ENCODE results near the gene ENAH.
"Not testable (repeated sequence)": the region's sequence is repeated elsewhere in the genome, so short reads cannot be mapped to it uniquely, and the experiment has no call there.

Gene ENAH

DNA sequence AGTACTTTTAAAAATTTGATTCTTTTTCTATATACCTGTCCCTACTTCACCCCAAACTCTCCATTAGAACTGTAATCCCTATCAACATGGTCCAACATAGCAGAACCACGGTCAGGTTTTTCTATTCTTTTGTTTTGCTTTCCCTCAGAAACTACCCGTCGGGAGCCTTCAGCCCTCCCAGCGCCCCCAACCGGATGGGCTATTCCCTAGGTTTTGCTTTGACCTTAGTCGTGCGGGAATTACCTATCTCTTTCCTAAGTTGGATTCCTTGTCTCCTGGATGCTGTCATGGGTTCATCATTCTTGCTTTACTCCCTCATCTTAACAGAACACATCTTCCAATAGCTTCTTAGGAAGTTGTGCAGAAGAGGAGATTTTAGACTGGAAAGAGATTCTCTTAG is 127.5 kb downstream of the ENAH start:
- no peak for DNase-seq (ENCODE audit: low read depth)

DNA sequence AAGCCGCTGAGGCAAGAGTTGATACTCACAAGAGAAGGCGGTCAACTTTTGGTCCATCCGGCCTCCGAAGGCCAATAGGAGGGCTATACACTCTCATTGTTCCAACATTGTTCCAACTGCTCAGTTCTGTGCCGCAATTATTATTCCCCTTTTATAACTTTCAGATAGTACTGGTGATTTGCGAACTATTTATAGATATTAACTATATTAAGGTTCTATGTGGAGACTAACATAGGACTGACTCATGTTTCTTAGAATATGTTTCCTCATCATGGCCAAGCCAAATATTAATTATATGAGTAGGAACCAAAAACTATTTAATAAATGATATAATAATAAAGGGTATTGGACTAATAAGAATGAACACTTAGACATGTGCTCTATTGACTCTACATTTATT is 128.4 kb downstream of the ENAH start:
- DNase-seq (ENCODE audit: low read depth): no peak

DNA sequence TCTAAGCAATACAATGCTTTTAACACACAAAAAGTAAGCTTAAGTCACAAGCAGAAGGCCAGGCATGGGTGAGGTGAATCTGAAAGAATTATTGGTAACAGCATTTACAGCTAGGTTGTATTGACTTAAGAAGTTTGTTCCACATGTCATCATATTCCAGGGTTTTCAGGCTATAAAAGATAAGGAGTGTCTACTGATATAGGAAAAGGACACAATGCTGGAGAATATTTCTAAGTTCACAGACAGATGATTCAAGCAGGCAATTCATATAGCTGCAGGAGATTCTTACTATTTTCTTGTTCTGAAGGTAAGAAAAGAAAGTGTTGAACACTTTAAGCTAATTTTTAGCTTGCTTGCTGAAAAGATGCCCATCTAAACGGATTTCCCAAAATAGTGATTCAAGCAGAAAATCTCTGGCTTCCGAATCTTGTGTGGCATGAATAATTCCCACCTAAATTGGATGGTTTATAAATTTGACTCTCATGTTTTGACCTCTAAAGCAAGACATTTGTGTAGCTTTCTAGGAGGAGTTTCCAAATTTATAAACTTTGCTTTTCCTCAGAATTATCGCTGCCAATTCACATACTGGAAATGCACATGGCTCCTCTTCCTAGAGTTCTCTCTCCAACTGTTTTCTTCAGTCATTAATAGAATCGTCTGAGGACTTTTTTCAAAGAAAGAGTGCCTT is 129.5 kb downstream of the ENAH start:
- no peak for DNase-seq (ENCODE audit: low read depth)

DNA sequence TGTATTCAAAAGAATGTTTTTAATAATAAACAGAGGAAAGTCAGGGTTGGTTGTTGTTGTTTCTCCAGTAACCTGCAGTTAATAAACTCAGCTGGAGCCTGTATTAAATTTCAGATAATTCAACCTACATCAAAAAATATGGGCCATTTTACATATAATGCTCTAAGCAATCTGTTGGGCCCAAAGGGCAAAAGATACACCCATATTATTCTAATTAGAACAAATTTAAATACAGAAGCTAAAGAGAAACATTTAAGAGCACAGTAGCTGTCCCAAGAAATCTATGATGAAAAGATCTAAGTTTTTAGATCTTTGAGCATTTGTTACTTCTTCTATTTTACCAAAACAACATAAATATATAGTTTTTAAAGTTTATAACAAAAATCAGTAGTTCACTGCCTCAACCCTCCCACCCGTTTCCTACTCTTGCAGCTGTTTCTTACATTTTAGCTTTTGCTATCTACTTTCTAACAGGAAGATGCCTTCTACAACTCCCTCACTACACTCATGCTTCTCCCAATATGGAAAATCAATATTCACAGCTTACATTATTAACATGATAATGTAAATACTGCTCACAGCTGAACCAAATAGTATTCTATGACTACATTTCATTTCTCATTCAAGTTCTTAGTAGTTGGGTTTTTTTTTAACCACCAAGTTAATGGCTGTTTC is 130.2 kb downstream of the ENAH start:
- DNase-seq (ENCODE audit: low read depth): no peak

DNA sequence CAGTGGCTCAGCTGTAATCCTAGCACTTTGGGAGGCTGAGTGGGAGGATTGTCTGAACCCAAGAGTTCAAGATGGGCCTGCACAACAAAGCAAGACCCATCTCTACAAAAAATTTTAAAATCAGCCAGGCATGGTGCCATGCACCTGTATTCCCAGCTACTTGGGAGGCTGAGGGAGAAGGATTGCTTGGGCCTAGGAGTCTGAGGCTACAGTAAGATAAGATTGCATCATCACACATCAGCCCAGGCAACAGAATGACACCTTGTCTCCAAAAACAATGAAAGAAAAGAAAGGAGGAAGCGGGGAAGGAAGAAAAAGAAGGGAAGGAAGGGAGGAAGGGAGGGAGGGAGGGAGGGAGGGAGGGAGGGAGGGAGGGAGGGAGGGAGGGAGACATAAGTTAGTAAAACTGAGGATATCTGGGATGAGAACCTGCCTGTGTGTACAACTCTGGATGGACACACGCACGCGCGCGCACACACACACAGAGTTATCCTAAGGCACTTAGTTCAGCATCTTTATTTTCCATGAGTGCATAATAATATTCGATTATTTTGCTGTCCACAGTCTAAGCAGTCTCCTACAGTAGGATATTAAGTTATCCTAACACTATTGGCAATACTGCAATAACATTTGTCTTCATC is 132.2 kb downstream of the ENAH start:
- DNase-seq (ENCODE audit: low read depth): no peak

DNA sequence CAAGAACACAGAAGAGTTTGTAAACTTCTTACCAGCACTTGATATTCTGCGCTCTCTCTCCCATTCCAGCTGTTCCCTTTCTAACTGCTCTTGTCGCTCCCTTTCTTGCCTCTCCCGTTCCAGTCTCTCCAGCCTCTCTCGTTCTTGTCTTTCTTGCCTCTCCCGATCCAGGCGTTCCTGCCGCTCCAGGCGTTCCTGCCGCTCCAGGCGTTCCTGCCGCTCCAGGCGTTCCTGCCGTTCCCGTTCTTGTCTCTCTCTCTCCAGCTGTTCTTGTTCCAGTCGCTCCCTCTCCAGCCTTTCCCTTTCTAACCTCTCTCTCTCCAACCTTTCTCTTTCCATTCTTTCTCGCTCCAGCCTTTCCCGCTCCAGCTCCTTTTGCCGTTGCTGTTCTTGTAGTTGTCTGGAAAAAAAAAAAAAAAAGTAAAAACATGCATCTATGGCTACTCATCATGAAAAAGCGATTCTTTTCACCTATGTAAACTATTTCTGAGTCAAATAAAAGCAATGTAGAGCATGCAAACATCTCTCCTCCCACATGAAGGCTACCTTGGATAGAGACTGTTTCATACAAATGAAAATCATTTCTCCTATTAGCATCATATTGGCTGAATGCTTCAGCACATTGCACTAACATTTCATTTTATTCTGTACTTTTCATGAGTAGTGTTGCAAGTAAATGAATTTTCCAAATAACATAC is 133.6 kb downstream of the ENAH start:
- DNase-seq (ENCODE audit: low read depth): no peak

DNA sequence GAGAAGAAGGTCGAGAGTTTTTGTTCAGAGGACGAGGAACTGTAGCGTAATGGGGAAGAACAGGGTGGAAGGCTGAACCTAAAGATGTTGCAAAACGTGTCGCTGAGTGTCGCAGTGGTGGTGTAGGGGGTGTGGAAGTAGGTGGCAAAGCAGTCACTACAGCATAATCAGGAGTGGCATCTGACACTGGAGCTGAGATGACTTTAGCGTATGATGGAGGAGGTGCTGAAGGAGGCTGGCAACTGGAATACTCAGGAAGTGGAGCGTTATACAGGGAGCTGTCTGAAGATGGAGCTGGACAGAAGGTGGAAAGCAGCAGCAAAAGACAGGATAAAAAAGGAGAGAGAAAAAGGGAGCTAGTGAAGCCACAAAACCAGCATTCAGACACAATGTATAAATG is 135.2 kb downstream of the ENAH start:
- DNase-seq (ENCODE audit: low read depth): no peak

DNA sequence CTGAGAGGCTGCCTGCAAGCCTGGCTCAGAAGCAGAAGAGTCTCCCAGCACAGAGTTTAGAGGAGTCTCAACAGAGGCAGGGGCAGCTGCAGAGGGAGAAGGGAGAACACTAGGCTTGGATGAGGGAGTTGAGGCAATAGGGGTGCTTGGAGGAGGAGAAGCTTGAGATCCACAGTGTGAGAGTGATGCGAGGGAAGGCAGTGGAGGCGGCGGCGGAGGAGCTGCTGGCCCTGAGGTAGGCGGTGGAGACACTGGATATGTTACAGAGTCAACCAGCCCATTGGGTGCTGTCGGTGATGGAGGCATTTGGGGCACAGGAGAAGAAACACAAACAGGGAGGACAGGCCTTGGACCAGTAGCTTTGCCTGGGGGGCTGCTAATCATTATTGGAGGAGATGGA is 135.7 kb downstream of the ENAH start:
- no peak for DNase-seq (ENCODE audit: low read depth)

DNA sequence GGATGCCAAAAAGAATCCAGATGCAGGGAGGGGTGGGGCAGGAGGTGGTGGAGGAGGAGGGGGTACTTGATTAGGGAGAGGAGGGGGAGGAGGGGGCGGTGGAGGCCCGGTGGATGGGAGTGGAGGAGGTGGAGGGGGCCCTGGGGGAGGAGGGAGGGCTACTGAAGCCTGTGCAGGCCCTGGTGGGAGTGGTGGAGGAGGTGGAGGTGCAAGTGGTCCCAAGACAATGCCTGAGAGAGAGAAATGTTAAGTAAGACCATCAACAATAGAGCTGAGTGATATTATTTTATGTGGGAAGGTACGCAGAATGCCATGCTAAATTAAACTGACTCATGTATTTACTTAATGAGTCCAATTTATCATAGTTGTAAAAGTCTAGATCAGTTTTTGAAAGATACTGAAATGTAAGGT is 138.2 kb downstream of the ENAH start:
- DNase-seq (ENCODE audit: low read depth): no peak

DNA sequence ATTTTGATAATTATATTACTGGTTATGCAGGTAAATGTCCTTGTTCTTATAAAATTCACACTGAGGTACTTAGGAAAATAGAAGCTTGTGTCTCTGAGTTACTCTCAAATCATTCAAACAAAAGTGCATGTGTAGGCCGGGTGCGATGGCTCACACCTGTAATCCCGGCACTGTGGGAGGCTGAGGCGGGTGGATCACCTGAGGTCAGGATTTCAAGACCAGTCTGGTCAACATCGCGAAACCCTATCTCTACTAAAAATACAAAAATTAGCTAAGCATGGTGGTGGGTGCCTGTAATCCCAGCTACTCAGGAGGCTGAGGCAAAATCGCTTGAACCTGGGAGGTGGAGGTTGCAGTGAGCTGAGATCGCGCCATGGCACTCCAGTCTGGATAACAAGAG is 139.3 kb downstream of the ENAH start:
- DNase-seq (ENCODE audit: low read depth): not testable (repeated sequence)

DNA sequence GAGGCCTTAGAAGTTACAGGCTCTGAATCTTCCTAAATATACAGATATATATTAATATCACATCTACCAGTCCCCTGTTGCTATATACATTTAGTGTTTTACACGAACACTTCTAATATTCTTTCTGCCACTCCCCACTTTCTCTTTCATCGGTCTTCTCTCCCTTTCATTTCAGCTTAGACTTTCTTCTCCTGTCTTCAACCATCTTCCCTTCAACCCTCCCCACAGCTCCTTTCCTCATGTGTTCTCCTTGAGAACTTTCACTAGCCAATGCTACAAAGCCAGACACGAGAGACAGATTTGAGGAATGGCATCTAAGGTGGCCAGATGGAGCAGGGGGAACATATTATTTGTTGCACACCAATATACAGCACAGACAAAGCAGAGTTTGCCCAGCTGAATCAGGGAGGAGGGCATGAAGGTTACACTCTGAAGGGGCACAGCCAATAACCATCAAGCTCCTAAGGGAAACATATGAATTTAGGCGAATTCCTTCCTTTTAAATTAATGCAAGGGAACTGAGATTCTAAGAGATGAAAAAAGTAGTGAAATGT is 141.0 kb downstream of the ENAH start:
- no peak for DNase-seq (ENCODE audit: low read depth)

DNA sequence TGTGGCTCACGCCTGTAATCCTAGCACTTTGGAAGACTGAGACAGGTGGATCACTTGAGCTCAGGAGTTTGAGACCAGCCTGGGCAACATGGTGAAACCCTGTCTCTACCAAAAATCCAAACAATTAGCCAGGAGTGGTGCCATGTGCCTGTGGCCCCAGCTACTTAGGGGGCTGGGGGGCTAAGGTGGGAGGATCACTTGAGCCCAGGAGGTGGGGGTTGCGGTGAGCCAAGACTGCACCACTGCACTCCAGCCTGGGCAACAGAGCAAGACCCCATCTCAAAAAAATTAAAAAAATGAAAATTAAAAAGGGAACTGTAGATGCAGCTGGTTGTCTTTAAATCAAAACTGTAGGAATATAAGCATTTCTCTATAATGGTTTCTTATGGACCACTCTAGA is 142.2 kb downstream of the ENAH start:
- not testable (repeated sequence) for DNase-seq (ENCODE audit: low read depth)

DNA sequence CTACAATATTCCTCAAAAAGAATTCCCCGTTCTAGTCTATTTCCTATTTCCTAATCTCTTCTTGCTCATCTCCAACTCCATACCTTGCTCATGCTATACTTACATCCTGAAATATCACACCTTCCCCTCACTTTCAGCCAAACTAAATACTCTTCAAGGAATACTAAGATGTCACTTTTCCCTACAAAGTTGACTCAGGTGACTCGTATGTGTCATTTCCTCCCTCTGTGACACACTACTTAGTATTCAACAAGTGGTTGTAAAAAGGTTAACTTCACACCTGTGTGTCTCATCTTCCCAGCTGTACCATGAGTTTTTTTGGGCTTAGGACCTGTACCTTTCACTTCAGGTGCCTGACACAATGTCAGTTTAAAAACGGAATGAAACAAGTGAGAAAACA is 143.2 kb downstream of the ENAH start:
- no peak for DNase-seq (ENCODE audit: low read depth)

DNA sequence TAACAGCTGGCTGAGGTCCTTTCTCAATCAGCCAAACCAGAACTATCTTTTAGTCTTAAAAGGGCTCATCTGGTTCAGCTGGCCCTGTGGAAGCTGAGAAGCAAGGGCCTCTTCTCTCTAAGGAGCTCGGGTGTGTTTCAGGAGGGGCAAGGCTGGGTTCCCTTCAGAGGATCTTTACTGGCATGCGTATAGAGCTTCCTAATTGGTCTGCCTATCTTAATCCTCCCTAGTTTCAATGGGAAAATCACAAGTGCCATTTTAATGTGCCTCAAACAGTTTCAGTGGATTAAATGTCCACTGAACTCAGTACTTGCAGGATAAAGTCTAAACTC is 143.6 kb downstream of the ENAH start:
- DNase-seq (ENCODE audit: low read depth): no peak

DNA sequence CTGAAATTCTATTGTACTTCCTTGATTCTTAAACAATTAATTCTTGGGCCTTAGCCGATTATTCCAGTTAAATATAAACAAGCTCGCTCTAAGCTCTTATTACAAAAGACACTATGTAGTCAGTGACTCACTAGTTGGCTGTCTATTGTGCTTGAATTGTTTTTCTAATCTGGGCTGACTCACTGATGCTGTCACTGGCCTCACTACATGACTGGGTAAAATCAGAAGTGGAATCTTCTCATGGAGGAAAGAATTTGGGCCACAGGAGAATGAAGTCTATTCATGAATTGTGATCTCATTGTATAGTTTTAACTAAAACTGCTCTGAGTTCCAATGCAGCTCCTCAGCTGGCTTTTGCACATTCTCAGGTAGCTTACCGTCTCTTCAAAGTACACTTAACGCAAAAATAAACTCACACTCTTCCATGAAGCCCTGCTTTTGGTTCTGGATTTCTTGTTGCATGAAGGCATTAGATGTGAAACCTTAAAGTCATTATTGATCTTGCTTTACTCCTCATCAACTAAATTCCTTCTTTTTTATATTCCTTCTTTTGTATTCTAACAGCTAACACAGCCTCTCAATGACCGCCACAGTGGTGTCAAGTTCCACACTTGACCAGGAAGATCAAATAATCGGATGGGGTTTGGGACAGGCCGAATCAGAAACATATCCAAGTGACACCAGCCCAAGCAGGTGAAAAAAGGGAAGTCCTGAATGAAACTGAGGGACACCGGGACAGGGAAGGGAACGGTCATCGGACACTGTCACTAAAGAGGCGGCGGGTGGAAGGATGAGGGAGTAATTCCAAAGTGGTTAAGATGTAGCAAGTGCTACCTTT is 144.2 kb downstream of the ENAH start:
- DNase-seq (ENCODE audit: low read depth): no peak

DNA sequence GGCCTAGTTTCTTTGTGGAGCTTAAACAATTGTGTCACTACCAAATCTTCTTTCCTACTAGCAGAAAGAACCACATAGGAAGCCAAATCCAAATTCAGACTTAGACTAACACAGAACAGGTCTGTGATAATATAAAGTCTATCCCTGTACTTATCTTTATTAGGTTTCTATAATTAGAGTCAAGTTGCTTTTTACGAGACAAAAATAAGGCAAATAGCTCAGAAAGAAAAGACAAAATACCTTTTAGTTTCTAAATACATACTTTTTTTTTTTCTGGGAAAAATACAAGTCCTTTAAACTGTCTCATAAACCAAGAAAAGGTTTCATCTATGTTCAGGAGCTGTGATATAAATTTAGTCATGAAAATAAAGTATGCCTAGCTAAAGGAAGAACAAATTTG is 146.2 kb downstream of the ENAH start:
- no peak for DNase-seq (ENCODE audit: low read depth)

DNA sequence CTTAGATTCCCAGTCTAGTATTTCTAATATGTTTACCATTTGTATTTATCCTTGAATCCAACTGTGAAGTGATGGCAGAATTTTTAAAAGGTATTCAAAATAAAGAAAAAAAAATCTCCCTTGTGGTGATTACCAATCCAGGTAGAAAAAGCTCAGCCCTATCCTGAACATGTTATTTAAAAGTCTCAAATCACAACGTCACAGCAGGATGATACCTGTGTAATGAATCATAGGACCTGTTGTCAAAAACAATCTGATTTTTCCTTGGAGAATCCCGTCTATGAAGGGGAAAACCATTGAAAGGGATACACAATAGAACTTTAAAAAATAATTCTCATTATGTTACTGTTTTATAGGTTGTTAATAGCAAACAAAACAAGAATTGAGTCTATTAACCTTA is 148.1 kb downstream of the ENAH start:
- DNase-seq (ENCODE audit: low read depth): no peak

DNA sequence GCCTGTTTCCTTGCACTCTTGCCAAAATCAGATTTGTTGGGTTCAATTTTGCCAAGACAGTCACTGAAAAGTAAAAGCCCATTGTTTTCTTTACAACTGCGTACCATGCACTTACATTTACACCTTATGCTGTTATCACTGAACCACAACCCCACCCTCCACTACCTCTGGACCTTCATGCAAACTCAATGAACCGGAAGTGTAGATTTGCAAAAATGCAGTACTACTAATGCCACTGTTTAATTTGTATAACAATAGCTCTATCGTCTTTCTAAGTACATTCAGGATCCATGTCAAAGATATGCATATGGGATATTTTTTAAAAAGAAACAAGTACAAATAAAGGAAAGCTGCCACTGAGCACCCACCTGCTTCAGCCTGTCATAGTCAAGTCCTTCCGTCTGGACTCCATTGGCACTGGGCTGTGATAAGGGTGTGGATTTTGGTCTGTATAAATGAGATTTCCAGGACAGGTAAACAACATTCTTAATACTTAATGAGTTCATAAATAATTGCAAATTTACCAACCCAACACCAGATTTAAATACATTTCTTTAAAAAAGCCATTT is 152.2 kb downstream of the ENAH start:
- DNase-seq (ENCODE audit: low read depth): no peak

DNA sequence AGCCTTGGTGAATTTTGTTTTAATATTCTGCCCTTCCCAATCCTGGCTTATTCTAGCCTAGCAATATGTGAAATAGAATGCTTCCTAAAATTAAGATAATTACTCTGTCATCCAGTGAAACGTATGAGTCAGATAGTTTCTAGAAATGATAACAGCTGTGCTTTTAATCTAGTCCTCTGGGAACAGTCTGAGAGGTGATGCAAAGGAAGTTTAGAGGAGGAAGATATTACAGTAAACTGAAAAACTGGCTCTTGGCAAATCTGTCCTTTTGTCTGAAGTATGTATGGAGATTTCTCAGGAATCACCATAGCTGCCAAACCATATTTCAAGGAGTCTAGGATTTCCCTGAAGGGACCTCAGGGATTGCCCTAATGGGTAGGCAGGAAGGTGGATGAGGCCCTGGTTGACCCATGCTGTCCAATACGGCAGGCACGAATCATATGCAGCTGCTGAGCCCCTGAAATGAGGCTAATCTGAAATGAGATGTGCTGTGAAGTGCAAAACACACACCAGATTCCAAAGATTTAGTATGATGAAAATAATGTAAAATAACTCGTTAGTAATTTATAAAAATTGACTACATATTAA is 154.3 kb downstream of the ENAH start:
- DNase-seq (ENCODE audit: low read depth): no peak

DNA sequence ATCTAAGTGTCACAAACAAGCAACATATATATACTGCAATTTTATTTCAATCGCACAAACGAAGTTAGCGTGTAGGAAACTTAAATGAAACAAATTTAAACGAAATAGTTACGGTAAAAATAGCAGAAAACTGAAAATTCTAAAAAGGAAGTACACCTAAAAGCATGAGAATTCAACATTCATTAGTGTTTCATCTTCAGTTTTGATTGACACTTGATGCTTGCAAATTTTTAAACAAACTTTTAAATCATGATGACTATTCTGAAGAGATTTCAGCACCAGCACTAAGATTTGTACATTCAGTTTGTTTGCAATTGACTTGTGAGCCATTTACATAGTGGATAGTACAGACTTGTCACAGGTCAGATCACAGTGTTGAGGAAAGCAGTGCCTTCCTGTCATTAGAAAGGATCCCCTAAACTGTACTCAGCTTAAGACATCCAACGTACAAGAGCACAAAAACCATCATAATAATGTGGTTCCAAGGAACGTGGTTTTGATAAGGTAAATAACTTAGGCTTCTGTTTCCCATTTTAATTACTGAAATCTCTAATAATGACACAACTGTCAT is 158.0 kb downstream of the ENAH start:
- DNase-seq (ENCODE audit: low read depth): no peak
